ENCODE data around the gene SLC1A2.

DNA sequence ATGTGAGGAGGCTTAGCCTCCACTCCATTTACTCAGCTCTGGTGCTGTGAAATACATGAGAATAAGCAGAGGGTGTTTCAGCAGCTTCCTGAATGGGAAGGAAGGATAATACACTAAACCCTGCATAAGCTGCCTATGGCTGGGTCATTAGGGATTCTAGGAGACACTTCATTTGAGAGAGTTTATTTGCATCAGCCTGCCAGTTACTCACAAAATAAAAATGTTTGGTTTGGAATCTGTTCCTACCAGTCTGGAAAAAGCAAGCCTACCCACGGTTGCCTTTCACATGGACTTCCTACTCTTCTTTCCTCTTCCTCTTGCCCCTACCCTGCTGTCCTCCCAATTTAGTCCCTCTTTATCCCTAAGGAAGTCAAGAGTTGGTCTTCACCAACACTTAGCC is 20.5 kb downstream of the SLC1A2 start:
- TF ChIP-seq, protein P1, sequence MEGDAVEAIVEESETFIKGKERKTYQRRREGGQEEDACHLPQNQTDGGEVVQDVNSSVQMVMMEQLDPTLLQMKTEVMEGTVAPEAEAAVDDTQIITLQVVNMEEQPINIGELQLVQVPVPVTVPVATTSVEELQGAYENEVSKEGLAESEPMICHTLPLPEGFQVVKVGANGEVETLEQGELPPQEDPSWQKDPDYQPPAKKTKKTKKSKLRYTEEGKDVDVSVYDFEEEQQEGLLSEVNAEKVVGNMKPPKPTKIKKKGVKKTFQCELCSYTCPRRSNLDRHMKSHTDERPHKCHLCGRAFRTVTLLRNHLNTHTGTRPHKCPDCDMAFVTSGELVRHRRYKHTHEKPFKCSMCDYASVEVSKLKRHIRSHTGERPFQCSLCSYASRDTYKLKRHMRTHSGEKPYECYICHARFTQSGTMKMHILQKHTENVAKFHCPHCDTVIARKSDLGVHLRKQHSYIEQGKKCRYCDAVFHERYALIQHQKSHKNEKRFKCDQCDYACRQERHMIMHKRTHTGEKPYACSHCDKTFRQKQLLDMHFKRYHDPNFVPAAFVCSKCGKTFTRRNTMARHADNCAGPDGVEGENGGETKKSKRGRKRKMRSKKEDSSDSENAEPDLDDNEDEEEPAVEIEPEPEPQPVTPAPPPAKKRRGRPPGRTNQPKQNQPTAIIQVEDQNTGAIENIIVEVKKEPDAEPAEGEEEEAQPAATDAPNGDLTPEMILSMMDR (IDR thresholded peaks at IDR 0.05): no peak
- no peak for TF ChIP-seq POLR2A (IDR thresholded peaks at IDR 0.05)
- TF ChIP-seq POLR2AphosphoS5 (IDR thresholded peaks at IDR 0.05): no peak
- no peak for TF ChIP-seq EP300 (IDR thresholded peaks at IDR 0.05)
